HepG2 (cell line): ENCODE results near the gene FCGR3B. TPM values are rescaled to one million over a fixed set of nuclear protein-coding genes. Genes with fewer than 3 reads are reported as not detected.

ENCODE experiments used
- ATAC-seq: fragments of 200-7000 bp; cut with Tn5 transposase; 3 replicates; pipeline ENCODE4 v1.9.1; 2020; ENCODE audit warnings: mild to moderate bottlenecking, moderate library complexity
- BruUV-seq: library from RNA; stranded (reverse); fragments of 400-500 nt; replicated peaks from 2 replicates; lab custom pipeline; 2021; lab: Mats Ljungman, UMichigan
- CTCF ChIA-PET: fragments of 300-600 bp; formaldehyde crosslinking; extraction: SDS; loops from one replicate; lab custom pipeline; 2021; ENCODE audit warnings: low total read pairs, inconsistent platforms, low intra/inter-chr PET ratio; lab: Yijun Ruan, JAX
- POLR2A ChIA-PET: fragments of 350-600 bp; sonication (Branson Sonifier 250); formaldehyde crosslinking; loops from one replicate; lab custom pipeline; 2020; ENCODE audit warnings: antibody characterized with exemption, inconsistent platforms; lab: Yijun Ruan, JAX
- DNase-seq: peaks from one replicate; pipeline ENCODE4 v3.0.0-alpha.2; 2015; ENCODE audit warnings: low spot score
- FAIRE-seq: peaks from 3 replicates; lab custom pipeline; 2011; peaks lifted over from hg19 to GRCh38; lab: Jason Lieb, UNC
- H2AFZ ChIP-seq: one replicate; pipeline ENCODE4 v1.6.1; 2011; ENCODE audit warnings: low read length, inconsistent platforms
- H3K27ac ChIP-seq: fragments of 300-600 bp; 3 replicates; pipeline ENCODE4 v1.8.0; 2011; ENCODE audit warnings: mixed run types, mild to moderate bottlenecking, mixed read lengths, low read length, inconsistent platforms; ENCODE audit not compliant: insufficient read depth; ENCODE audit errors: extremely low read length
- H3K27me3 ChIP-seq, 2 experiments: fragments of 200-600 bp in 1 of 2; 2 replicates in 1 of 2; 3 replicates in 1 of 2; pipeline versions ENCODE4 v1.6.0 to v1.8.0; 2011; ENCODE audit warnings: low read length in 2 of 2, mild to moderate bottlenecking in 2 of 2, moderate library complexity in 2 of 2, inconsistent platforms in 1 of 2; ENCODE audit not compliant: insufficient read depth in 2 of 2, control insufficient read depth in 1 of 2
- H3K36me3 ChIP-seq, 2 experiments: fragments of 200-600 bp in 1 of 2; replicated peaks in 1 of 2; 2 replicates in 1 of 2; 3 replicates in 1 of 2; pipeline versions ENCODE4 v1.5.1 to v1.8.0; 2011; ENCODE audit warnings: low read length in 2 of 2, inconsistent platforms in 1 of 2; ENCODE audit not compliant: insufficient read depth in 2 of 2, control insufficient read depth in 1 of 2
- H3K4me1 ChIP-seq: 2 replicates; pipeline ENCODE4 v1.5.1; 2012; ENCODE audit warnings: low read length, inconsistent platforms; ENCODE audit not compliant: insufficient read depth
- H3K4me2 ChIP-seq: 2 replicates; pipeline ENCODE4 v1.6.0; 2011; ENCODE audit warnings: low read depth, low read length, inconsistent platforms
- H3K4me3 ChIP-seq, 3 experiments: fragments of 200-600 bp in 1 of 3; sonication (generic), shearing (Covaris generic) in 1 of 3; replicated peaks in 1 of 3; 2 replicates each; pipeline ENCODE4 v1.5.1; 2011 to 2016; ENCODE audit warnings: low read length in 3 of 3, inconsistent platforms in 2 of 3, low read depth in 2 of 3, mild to moderate bottlenecking in 2 of 3, control low read depth in 1 of 3, mixed read lengths in 1 of 3; ENCODE audit not compliant: insufficient read depth in 1 of 3
- H3K79me2 ChIP-seq: one replicate; pipeline ENCODE4 v1.6.1; 2011; ENCODE audit warnings: low read length, inconsistent platforms; ENCODE audit not compliant: insufficient read depth
- H3K9ac ChIP-seq: 2 replicates; pipeline ENCODE4 v1.6.0; 2011; ENCODE audit warnings: mild to moderate bottlenecking, low read depth, low read length, inconsistent platforms; ENCODE audit not compliant: insufficient read depth
- H3K9me3 ChIP-seq: 2 replicates; pipeline ENCODE4 v1.5.1; 2012; ENCODE audit warnings: mild to moderate bottlenecking, low read length
- H4K20me1 ChIP-seq: 2 replicates; pipeline ENCODE4 v1.6.0; 2011; ENCODE audit warnings: inconsistent platforms, mild to moderate bottlenecking, low read length, moderate library complexity; ENCODE audit not compliant: insufficient read depth
- CREB3 ChIP-seq: sonication (generic); formaldehyde crosslinking; IDR thresholded peaks from 2 replicates; pipeline ENCODE4 v1.5.0; 2020; ENCODE audit warnings: missing genetic modification reagents
- KAT2B ChIP-seq: fragments of 150-350 bp; IDR thresholded peaks from 2 replicates; pipeline ENCODE4 v1.6.1; 2014; ENCODE audit warnings: low read depth, low read length, borderline replicate concordance
- NONO ChIP-seq, 2 experiments: fragments of 450-650 bp in 1 of 2; sonication (generic) in 1 of 2; formaldehyde crosslinking in 1 of 2; IDR thresholded peaks in 1 of 2; conservative IDR thresholded peaks in 1 of 2; 2 replicates each; pipeline versions ENCODE4 v1.6.1 to v1.8.0; 2017 to 2022; ENCODE audit warnings: mild to moderate bottlenecking in 1 of 2, missing genetic modification reagents in 1 of 2, moderate library complexity in 1 of 2
- PRDM15 ChIP-seq: sonication (generic); formaldehyde crosslinking; IDR thresholded peaks from 2 replicates; pipeline ENCODE4 v1.4.0; 2020; ENCODE audit warnings: missing genetic modification reagents
- SP4 ChIP-seq: sonication (generic); formaldehyde crosslinking; IDR thresholded peaks from 2 replicates; pipeline ENCODE4 v1.8.1; 2023; ENCODE audit warnings: mild to moderate bottlenecking, missing genetic modification reagents
- TFDP2 ChIP-seq: sonication (generic); formaldehyde crosslinking; IDR thresholded peaks from 2 replicates; pipeline ENCODE4 v1.4.0; 2020; ENCODE audit warnings: missing genetic modification reagents
- ZBTB43 ChIP-seq: sonication (generic); formaldehyde crosslinking; conservative IDR thresholded peaks from 2 replicates; pipeline ENCODE4 v1.4.0; 2020; ENCODE audit warnings: missing genetic modification reagents
- ZNF598 ChIP-seq: sonication (generic); formaldehyde crosslinking; IDR thresholded peaks from 2 replicates; pipeline ENCODE4 v1.5.1; 2020; ENCODE audit warnings: mild to moderate bottlenecking, missing genetic modification reagents, borderline replicate concordance
- ZNF746 ChIP-seq: sonication (generic); formaldehyde crosslinking; IDR thresholded peaks from 2 replicates; pipeline ENCODE4 v1.8.0; 2022; ENCODE audit warnings: mild to moderate bottlenecking, missing genetic modification reagents
- ZNF777 ChIP-seq: sonication (generic); formaldehyde crosslinking; IDR thresholded peaks from 2 replicates; pipeline ENCODE4 v1.4.0; 2020; ENCODE audit warnings: missing genetic modification reagents
- WGBS: methylation state at CpG from one replicate; pipeline ENCODE4 v1.1.6; 2017; ENCODE audit warnings: low lambda C conversion rate; 5-methylcytosine and 5-hydroxymethylcytosine counted together
- in situ Hi-C: cut with HindIII; loops from 2 replicates; pipeline ENCODE4 v1.10.0; 2017; ENCODE audit warnings: low pct_unique_long_range_greater_than_20kb; ENCODE audit not compliant: extremely low pct_ligation_motif_present
- intact Hi-C: fragments of 100-400 bp; cut with micrococcal nuclease; formaldehyde crosslinking; loops from one replicate; pipeline ENCODE4 v1.10.0; 2022; ENCODE audit not compliant: unreplicated experiment
- polyA plus RNA-seq, 8 experiments: library from polyadenylated mRNA; depleted of rRNA in 3 of 8; stranded (reverse) in 7 of 8; unstranded in 1 of 8; fragments of >200 nt; fragmentation: Illumina TruSeq in 4 of 8; extraction: Trizol in 4 of 8; gene quantifications; 2 replicates each; pipeline versions ENCODE4 v1.2.1 to v1.2.3, GENCODE V29; 2011 to 2016; ENCODE audit warnings: low read depth in 4 of 8, missing spikeins in 1 of 8, mixed read lengths in 1 of 8; ENCODE audit not compliant: insufficient read depth in 1 of 8
- total RNA-seq, 5 experiments: library from RNA; depleted of rRNA; stranded (reverse); fragments of >200 nt; fragmentation: Illumina TruSeq; extraction: Trizol; gene quantifications; 2 replicates each; pipeline ENCODE4 v1.2.3, GENCODE V29; 2016; ENCODE audit warnings: low read depth in 1 of 5

Gene FCGR3B
- total and polyA plus RNA-seq, 2 of the 13 experiments (the other 11 are each of a cell fraction or from before 2014, with no cell fraction given) = not detected

- TF ChIP-seq TFDP2 (CRISPR knock-in tag) (no peak), KAT2B (no peak), ZNF746 (no peak)
Observed at GRCh38 chr1:161631076-161631475, at the start of gene FCGR3B (continued).

- TF ChIP-seq PRDM15 (CRISPR knock-in tag) = no peak
- TF ChIP-seq NONO (IDR thresholded peaks at IDR 0.05) = no peak
- TF ChIP-seq NONO (CRISPR knock-in tag; conservative IDR thresholded peaks at IDR 0.05) = no peak
- no peak for TF ChIP-seq CREB3 (CRISPR knock-in tag)
- no peak for TF ChIP-seq ZNF598 (CRISPR knock-in tag)
- no peak for TF ChIP-seq SP4
- TF ChIP-seq ZNF777 (CRISPR knock-in tag) = no peak
- TF ChIP-seq ZBTB43 (CRISPR knock-in tag) = no peak
- no peak overlapping the region for H3K9ac ChIP-seq
- no TSS peak for BruUV-seq
- H3K4me3 ChIP-seq = no peak overlapping the region
- peaks cover 12% of the 10 kb centered on the region for H3K4me1 ChIP-seq
- H3K9me3 ChIP-seq = no peaks in the 10 kb centered on the region
- in situ Hi-C loops (no loop called here), intact Hi-C loops (no loop called here)
- ChIA-PET POLR2A (no interaction called here), CTCF (no interaction called here)
- no peaks in the 10 kb centered on the region for H3K36me3 ChIP-seq
- H2AFZ ChIP-seq = no peak overlapping the region
- no peak overlapping the region for H3K27ac ChIP-seq
- no peaks in the 10 kb centered on the region for H3K79me2 ChIP-seq
- 48% methylated on average over 3 of the region's 3 CpGs for WGBS
- H3K4me2 ChIP-seq = no peak overlapping the region
- H4K20me1 ChIP-seq = no peaks in the 10 kb centered on the region
- DNase-seq (no peak), FAIRE-seq (no peak), ATAC-seq (no peak)
- peaks cover 0 to 6% of the 10 kb centered on the region in 2 experiments; a peak in 2 of 5 replicates for H3K27me3 ChIP-seq
Observed at GRCh38 chr1:161678500-161678899, 47.5 kb upstream of the FCGR3B start.
